Thyroid gland (tissue), 4 donors: ENCODE results near the gene ANK3. TPM values are rescaled to one million over a fixed set of nuclear protein-coding genes. Genes with fewer than 3 reads are reported as not detected.

Experiments
- DNase-seq, 2 donors: peaks; one replicate each; pipeline ENCODE4 v3.0.0-alpha.2; 2019
- H3K27ac ChIP-seq, 3 donors: fragments of 200-600 bp; sonication (generic); 1 replicate in 2 of 3; 2 replicates in 1 of 3; pipeline ENCODE4 v1.5.1; 2016 to 2019; ENCODE audit warnings: mild to moderate bottlenecking in 1 of 3, moderate library complexity in 1 of 3
- H3K27me3 ChIP-seq: fragments of 200-600 bp; sonication (generic); one replicate; pipeline ENCODE4 v1.5.1; 2019
- H3K36me3 ChIP-seq, 2 donors: fragments of 200-600 bp; sonication (generic); one replicate each; pipeline ENCODE4 v1.5.1; 2016 to 2019
- H3K4me1 ChIP-seq, 2 donors: fragments of 200-600 bp; sonication (generic); one replicate each; pipeline ENCODE4 v1.5.1; 2017 to 2019
- H3K4me3 ChIP-seq, 3 donors: fragments of 200-600 bp; sonication (generic); replicated peaks in 1 of 3; 1 replicate in 2 of 3; 2 replicates in 1 of 3; pipeline ENCODE4 v1.5.1; 2016; ENCODE audit warnings: mild to moderate bottlenecking in 1 of 3
- H3K9me3 ChIP-seq: fragments of 200-600 bp; sonication (generic); one replicate; pipeline ENCODE4 v1.5.1; 2017
- CTCF ChIP-seq, 6 experiments: fragments of 200-600 bp in 3 of 6; fragments of 450-650 bp in 3 of 6; sonication (generic) in 3 of 6; IDR thresholded peaks; one replicate each; pipeline ENCODE4 v1.5.1; 2016 to 2019; ENCODE audit warnings: antibody characterized with exemption in 6 of 6, mild to moderate bottlenecking in 2 of 6, inconsistent platforms in 1 of 6, moderate library complexity in 1 of 6
- POLR2A ChIP-seq, 2 donors: fragments of 450-650 bp; IDR thresholded peaks; one replicate each; pipeline ENCODE4 v1.6.1; 2017; ENCODE audit warnings: antibody characterized with exemption in 2 of 2, mild to moderate bottlenecking in 2 of 2, moderate library complexity in 1 of 2
- WGBS, 2 donors: methylation state at CpG; one replicate each; pipeline ENCODE4 v1.1.5; 2017; 5-methylcytosine and 5-hydroxymethylcytosine counted together
- intact Hi-C: fragments of 100-400 bp; cut with DNase I; formaldehyde crosslinking; loops from one replicate; pipeline ENCODE4 v1.15.1; 2023
- total RNA-seq, 4 donors: library from RNA; depleted of rRNA; stranded (reverse); fragments of >200 nt; gene quantifications; one replicate each; pipeline ENCODE4 v1.2.3, GENCODE V29; 2016

ANK3 gene
- total RNA-seq, 4 donors from 2014 or later, result 56.6 to 118 (median 115) TPM

GRCh38 chr10:60207894-60208293 is 181.8 kb downstream of the ANK3 start:
- TF ChIP-seq POLR2A (IDR thresholded peaks at IDR 0.05) (no peak), CTCF (IDR thresholded peaks at IDR 0.05) (no peak)
- no peaks in the 10 kb centered on the region for H3K36me3 ChIP-seq
- no peak overlapping the region for H3K27ac ChIP-seq
- intact Hi-C loops, result loop anchor here (10.0 kb wide), 1 partner anchor 227 kb away; no protein-coding TSS in a partner anchor
- 90 to 91% methylated on average over 5 of the region's 5 CpGs for WGBS, 2 donors
- H3K9me3 ChIP-seq, result no peaks in the 10 kb centered on the region
- H3K4me3 ChIP-seq, result no peak overlapping the region
- H3K4me1 ChIP-seq, result no peaks in the 10 kb centered on the region
- DNase-seq, result no peak
- H3K27me3 ChIP-seq, result no peaks in the 10 kb centered on the region

GRCh38 chr10:60206735-60207134 is 182.9 kb downstream of the ANK3 start:
- no peak for TF ChIP-seq CTCF (IDR thresholded peaks at IDR 0.05)
- no peak for TF ChIP-seq POLR2A (IDR thresholded peaks at IDR 0.05)
- Histone ChIP-seq H3K9me3 (no peaks in the 10 kb centered on the region), H3K27ac (no peak overlapping the region), H3K4me1 (no peaks in the 10 kb centered on the region), H3K4me3 (no peak overlapping the region), H3K27me3 (no peaks in the 10 kb centered on the region), H3K36me3 (no peaks in the 10 kb centered on the region)
- DNase-seq, result no peak
- 58 to 61% methylated on average over 4 of the region's 4 CpGs for WGBS, 2 donors
- intact Hi-C loops, result loop anchor here (10.0 kb wide), 1 partner anchor 228 kb away; no protein-coding TSS in a partner anchor

GRCh38 chr10:60205741-60206140 is 183.9 kb downstream of the ANK3 start:
- Histone ChIP-seq H3K4me1 (peaks cover 0 to under 1% of the 10 kb centered on the region in 2 donors), H3K27ac (no peak overlapping the region), H3K4me3 (no peak overlapping the region), H3K9me3 (no peaks in the 10 kb centered on the region), H3K36me3 (no peaks in the 10 kb centered on the region), H3K27me3 (no peaks in the 10 kb centered on the region)
- no peak for DNase-seq
- no peak for TF ChIP-seq POLR2A (IDR thresholded peaks at IDR 0.05)
- no peak for TF ChIP-seq CTCF (IDR thresholded peaks at IDR 0.05)
- 89 to 97% methylated on average over 3 of the region's 3 CpGs for WGBS, 2 donors
- intact Hi-C loops, result loop anchor here (10.0 kb wide), 1 partner anchor 229 kb away; no protein-coding TSS in a partner anchor

GRCh38 chr10:60203993-60204618 is 185.6 kb downstream of the ANK3 start:
- intact Hi-C loops, result loop anchor here (5.0 to 10.0 kb wide), 2 partner anchors 102 to 231 kb away; no protein-coding TSS in a partner anchor
- H3K27me3 ChIP-seq, result no peaks in the 10 kb centered on the region
- H3K9me3 ChIP-seq, result no peaks in the 10 kb centered on the region
- DNase-seq, result no peak
- TF ChIP-seq CTCF (IDR thresholded peaks at IDR 0.05) (peak in 4 of 6 experiments; percentile 41 to 60 (median 56)), POLR2A (IDR thresholded peaks at IDR 0.05) (no peak)
- no peak overlapping the region for H3K27ac ChIP-seq
- peaks cover 0 to 5% of the 10 kb centered on the region in 2 donors for H3K4me1 ChIP-seq
- no peaks in the 10 kb centered on the region for H3K36me3 ChIP-seq
- H3K4me3 ChIP-seq, result no peak overlapping the region
- 77 to 79% methylated on average over 1 of the region's 1 CpG for WGBS, 2 donors

GRCh38 chr10:60200682-60201053 is 189.0 kb downstream of the ANK3 start:
- no peak for DNase-seq
- TF ChIP-seq POLR2A (IDR thresholded peaks at IDR 0.05) (no peak), CTCF (IDR thresholded peaks at IDR 0.05) (no peak)
- Histone ChIP-seq H3K4me3 (no peak overlapping the region), H3K27ac (no peak overlapping the region), H3K9me3 (no peaks in the 10 kb centered on the region), H3K27me3 (no peaks in the 10 kb centered on the region), H3K4me1 (peaks cover 0 to 5% of the 10 kb centered on the region in 2 donors), H3K36me3 (peaks cover 0 to 7% of the 10 kb centered on the region in 2 donors)
- WGBS, 2 donors, result 92 to 95% methylated on average over 1 of the region's 1 CpG
- intact Hi-C loops, result loop anchor here (5.0 to 10.0 kb wide), 2 partner anchors 98 to 234 kb away; no protein-coding TSS in a partner anchor
